H9 (cell line): ENCODE measurements around the gene FAM43A. TPM values are rescaled to one million over a fixed set of nuclear protein-coding genes. Genes with fewer than 3 reads are reported as not detected.

Source experiments
- DNase-seq: peaks from one replicate; pipeline ENCODE4 v3.0.0-alpha.2; 2017
- H2AFZ ChIP-seq: one replicate; pipeline ENCODE4 v1.6.1; 2013; ENCODE audit warnings: mild to moderate bottlenecking, low read length, control low read depth, moderate library complexity
- H2AK5ac ChIP-seq: 2 replicates; pipeline ENCODE4 v1.6.1; 2013; ENCODE audit warnings: low read length, control low read depth, mixed read lengths; ENCODE audit not compliant: insufficient read length
- H2BK120ac ChIP-seq: one replicate; pipeline ENCODE4 v1.6.1; 2013; ENCODE audit warnings: low read depth, mild to moderate bottlenecking, low read length, control low read depth, inconsistent platforms; ENCODE audit not compliant: poor library complexity, severe bottlenecking
- H2BK12ac ChIP-seq: 2 replicates; pipeline ENCODE4 v1.6.1; 2013; ENCODE audit warnings: low read length, control low read depth, mixed read lengths, low read depth; ENCODE audit not compliant: insufficient read length
- H2BK15ac ChIP-seq: 2 replicates; pipeline ENCODE4 v1.6.1; 2013; ENCODE audit warnings: low read depth, low read length, control low read depth
- H2BK20ac ChIP-seq: one replicate; pipeline ENCODE4 v1.6.1; 2013; ENCODE audit warnings: low read depth, mild to moderate bottlenecking, low read length, control low read depth, inconsistent platforms; ENCODE audit not compliant: poor library complexity, severe bottlenecking
- H2BK5ac ChIP-seq: 2 replicates; pipeline ENCODE4 v1.6.1; 2013; ENCODE audit warnings: low read length, control low read depth, mixed read lengths; ENCODE audit not compliant: insufficient read length
- H3K14ac ChIP-seq: 2 replicates; pipeline ENCODE4 v1.6.1; 2013; ENCODE audit warnings: low read length, control low read depth; ENCODE audit not compliant: insufficient read depth
- H3K18ac ChIP-seq: 2 replicates; pipeline ENCODE4 v1.6.1; 2013; ENCODE audit warnings: low read depth, mild to moderate bottlenecking, mixed read lengths, low read length, control low read depth; ENCODE audit not compliant: insufficient read length
- H3K23ac ChIP-seq: 2 replicates; pipeline ENCODE4 v1.6.1; 2013; ENCODE audit warnings: low read length, control low read depth, mixed read lengths, low read depth; ENCODE audit not compliant: insufficient read length
- H3K23me2 ChIP-seq: 2 replicates; pipeline ENCODE4 v1.6.1; 2013; ENCODE audit warnings: low read depth, mild to moderate bottlenecking, mixed read lengths, low read length, control low read depth; ENCODE audit not compliant: insufficient read length, poor library complexity, severe bottlenecking
- H3K27ac ChIP-seq: 2 replicates; pipeline ENCODE4 v1.5.1; 2013; ENCODE audit warnings: low read length, control low read depth, mixed read lengths, low read depth; ENCODE audit not compliant: insufficient read length
- H3K27me3 ChIP-seq: 2 replicates; pipeline ENCODE4 v1.6.1; 2013; ENCODE audit warnings: low read length, control low read depth, inconsistent platforms; ENCODE audit not compliant: insufficient read depth
- H3K4ac ChIP-seq: 2 replicates; pipeline ENCODE4 v1.6.1; 2013; ENCODE audit warnings: low read depth, mild to moderate bottlenecking, control low read depth, inconsistent platforms, low read length, moderate library complexity
- H3K4me1 ChIP-seq: 2 replicates; pipeline ENCODE4 v1.6.1; 2013; ENCODE audit warnings: low read length, control low read depth, inconsistent platforms; ENCODE audit not compliant: insufficient read depth
- H3K4me2 ChIP-seq: 2 replicates; pipeline ENCODE4 v1.6.1; 2013; ENCODE audit warnings: low read length, control low read depth, mixed read lengths; ENCODE audit not compliant: insufficient read length, insufficient read depth
- H3K56ac ChIP-seq: 2 replicates; pipeline ENCODE4 v1.6.1; 2013; ENCODE audit warnings: low read depth, mild to moderate bottlenecking, mixed read lengths, low read length, control low read depth; ENCODE audit not compliant: insufficient read length
- H3K79me1 ChIP-seq: 2 replicates; pipeline ENCODE4 v1.6.1; 2013; ENCODE audit warnings: low read depth, mild to moderate bottlenecking, moderate library complexity, low read length, control low read depth, inconsistent platforms; ENCODE audit not compliant: insufficient read depth, poor library complexity, severe bottlenecking
- H3K79me2 ChIP-seq: 2 replicates; pipeline ENCODE4 v1.6.1; 2013; ENCODE audit warnings: low read length, control low read depth, inconsistent platforms; ENCODE audit not compliant: insufficient read depth
- H3K9ac ChIP-seq: 2 replicates; pipeline ENCODE4 v1.6.1; 2013; ENCODE audit warnings: low read length, control low read depth, mixed read lengths; ENCODE audit not compliant: insufficient read length; ENCODE audit errors: extremely low read depth
- H3K9me3 ChIP-seq: one replicate; pipeline ENCODE4 v1.6.1; 2013; ENCODE audit warnings: low read depth, low read length, inconsistent platforms; ENCODE audit not compliant: control insufficient read depth
- H3T11ph ChIP-seq: one replicate; pipeline ENCODE4 v1.6.1; 2013; ENCODE audit warnings: mild to moderate bottlenecking, low read length, control low read depth, inconsistent platforms
- H4K20me1 ChIP-seq: one replicate; pipeline ENCODE4 v1.6.1; 2013; ENCODE audit not compliant: control insufficient read depth, insufficient read length, insufficient read depth
- H4K5ac ChIP-seq: 2 replicates; pipeline ENCODE4 v1.6.1; 2013; ENCODE audit warnings: low read depth, mild to moderate bottlenecking, mixed read lengths, low read length, control low read depth; ENCODE audit not compliant: insufficient read length
- H4K8ac ChIP-seq: replicated peaks from 2 replicates; pipeline ENCODE4 v1.6.1; 2013; ENCODE audit warnings: low read length, control low read depth, mixed read lengths, low read depth; ENCODE audit not compliant: insufficient read length
- H4K91ac ChIP-seq: 2 replicates; pipeline ENCODE4 v1.6.1; 2013; ENCODE audit warnings: low read depth, mild to moderate bottlenecking, moderate library complexity, mixed read lengths, low read length, control low read depth; ENCODE audit not compliant: insufficient read length
- H3K27ac Mint-ChIP-seq, 3 experiments: 2 replicates in 2 of 3; 3 replicates in 1 of 3; pipeline ENCODE4 v1.8.0; 2020 to 2021; ENCODE audit warnings: mixed read lengths in 3 of 3, mild to moderate bottlenecking in 1 of 3, moderate library complexity in 1 of 3
- H3K27me3 Mint-ChIP-seq: 2 replicates; pipeline ENCODE4 v1.8.0; 2021; ENCODE audit warnings: low read depth, mild to moderate bottlenecking, moderate library complexity, mixed read lengths
- H3K36me3 Mint-ChIP-seq, 3 experiments: 2 replicates in 2 of 3; 3 replicates in 1 of 3; pipeline ENCODE4 v1.8.0; 2020 to 2021; ENCODE audit warnings: low read depth in 3 of 3, mixed read lengths in 3 of 3; ENCODE audit not compliant: insufficient read depth in 1 of 3
- H3K4me1 Mint-ChIP-seq, 2 experiments: 2 replicates each; pipeline ENCODE4 v1.8.0; 2020; ENCODE audit warnings: mixed read lengths in 2 of 2
- H3K4me3 Mint-ChIP-seq, 2 experiments: 2 replicates in 1 of 2; 3 replicates in 1 of 2; pipeline ENCODE4 v1.8.0; 2020 to 2021; ENCODE audit warnings: mild to moderate bottlenecking in 2 of 2, mixed read lengths in 2 of 2, moderate library complexity in 1 of 2
- H3K9me3 Mint-ChIP-seq, 2 experiments: 2 replicates in 1 of 2; 3 replicates in 1 of 2; pipeline ENCODE4 v1.8.0; 2020; ENCODE audit warnings: mild to moderate bottlenecking in 2 of 2, mixed read lengths in 2 of 2, moderate library complexity in 1 of 2
- WGBS: extraction: QIAGEN DNeasy Blood & Tissue Kit; methylation state at CpG from one replicate; pipeline ENCODE4 v1.1.7; 2013; ENCODE audit warnings: missing lambda C conversion rate, low lambda C conversion rate, mixed read lengths; ENCODE audit not compliant: insufficient read length; ENCODE audit errors: extremely low coverage; 5-methylcytosine and 5-hydroxymethylcytosine counted together
- total RNA-seq: library from RNA; stranded (reverse); gene quantifications from 2 replicates; pipeline ENCODE4 v1.2.1, GENCODE V29; 2021
- TF ChIP-seq, protein P1 (sequence below): fragments of 200-600 bp; sonication (generic); conservative IDR thresholded peaks from 3 replicates; pipeline ENCODE4 v1.8.0; 2021; ENCODE audit warnings: antibody characterized with exemption, mild to moderate bottlenecking

FAM43A gene
- total RNA-seq, 1 experiment from 2014 or later: 2.7 TPM

DNA sequence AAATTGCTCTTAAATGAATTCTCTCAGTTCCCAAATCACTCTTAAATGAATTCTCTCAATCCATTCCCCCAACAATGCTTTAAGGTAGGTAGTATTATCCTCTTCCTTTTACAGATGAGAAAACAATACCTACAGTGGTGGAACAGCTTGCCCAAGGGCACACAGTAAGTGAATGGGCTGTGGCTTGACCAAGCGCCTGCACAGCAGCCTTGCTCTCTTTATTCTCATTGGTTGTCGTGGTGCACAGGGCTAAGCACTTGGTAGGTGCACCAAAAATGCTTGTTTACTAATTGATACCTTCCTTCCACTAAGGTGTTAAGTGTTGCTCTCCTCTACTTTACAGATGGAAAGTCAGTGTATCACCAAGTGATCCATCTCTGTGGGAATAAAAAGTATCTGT lies 43.3 kb downstream of the FAM43A start:
- no peak overlapping the region for H2BK120ac ChIP-seq
- H3K27me3 Mint-ChIP-seq: peaks cover 10% of the 10 kb centered on the region
- no peaks in the 10 kb centered on the region for H4K20me1 ChIP-seq
- no peaks in the 10 kb centered on the region for H3K27me3 ChIP-seq
- no peaks in the 10 kb centered on the region for H3K79me2 ChIP-seq
- no peak overlapping the region for H3K9ac ChIP-seq
- H2BK5ac ChIP-seq: no peak overlapping the region
- no peak overlapping the region for H3K27ac Mint-ChIP-seq
- H3K4me1 Mint-ChIP-seq: peaks cover 28 to 33% of the 10 kb centered on the region in 2 experiments
- H2BK15ac ChIP-seq: no peak overlapping the region
- no CpG with 5 or more reads among the region's 2 CpGs for WGBS
- no peaks in the 10 kb centered on the region for H3K23me2 ChIP-seq
- no peak overlapping the region for H3K4me3 Mint-ChIP-seq
- H2AK5ac ChIP-seq: no peak overlapping the region
- H3K9me3 ChIP-seq: no peaks in the 10 kb centered on the region
- no peaks in the 10 kb centered on the region for H3K4me1 ChIP-seq
- no peak for DNase-seq
- no peak overlapping the region for H4K5ac ChIP-seq
- no peaks in the 10 kb centered on the region for H3K79me1 ChIP-seq
- H3K4me2 ChIP-seq: no peak overlapping the region
- no peaks in the 10 kb centered on the region for H3K9me3 Mint-ChIP-seq
- H3K56ac ChIP-seq: no peak overlapping the region
- no peaks in the 10 kb centered on the region for H3K36me3 Mint-ChIP-seq
- TF ChIP-seq, protein P1, sequence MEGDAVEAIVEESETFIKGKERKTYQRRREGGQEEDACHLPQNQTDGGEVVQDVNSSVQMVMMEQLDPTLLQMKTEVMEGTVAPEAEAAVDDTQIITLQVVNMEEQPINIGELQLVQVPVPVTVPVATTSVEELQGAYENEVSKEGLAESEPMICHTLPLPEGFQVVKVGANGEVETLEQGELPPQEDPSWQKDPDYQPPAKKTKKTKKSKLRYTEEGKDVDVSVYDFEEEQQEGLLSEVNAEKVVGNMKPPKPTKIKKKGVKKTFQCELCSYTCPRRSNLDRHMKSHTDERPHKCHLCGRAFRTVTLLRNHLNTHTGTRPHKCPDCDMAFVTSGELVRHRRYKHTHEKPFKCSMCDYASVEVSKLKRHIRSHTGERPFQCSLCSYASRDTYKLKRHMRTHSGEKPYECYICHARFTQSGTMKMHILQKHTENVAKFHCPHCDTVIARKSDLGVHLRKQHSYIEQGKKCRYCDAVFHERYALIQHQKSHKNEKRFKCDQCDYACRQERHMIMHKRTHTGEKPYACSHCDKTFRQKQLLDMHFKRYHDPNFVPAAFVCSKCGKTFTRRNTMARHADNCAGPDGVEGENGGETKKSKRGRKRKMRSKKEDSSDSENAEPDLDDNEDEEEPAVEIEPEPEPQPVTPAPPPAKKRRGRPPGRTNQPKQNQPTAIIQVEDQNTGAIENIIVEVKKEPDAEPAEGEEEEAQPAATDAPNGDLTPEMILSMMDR: no peak
- no peak overlapping the region for H3T11ph ChIP-seq
- no peak overlapping the region for H2AFZ ChIP-seq
- H3K4ac ChIP-seq: no peak overlapping the region
- H2BK12ac ChIP-seq: no peak overlapping the region
- H3K27ac ChIP-seq: no peak overlapping the region
- no peak overlapping the region for H3K14ac ChIP-seq
- no peak overlapping the region for H3K18ac ChIP-seq
- no peak overlapping the region for H4K8ac ChIP-seq
- H2BK20ac ChIP-seq: no peak overlapping the region
- no peak overlapping the region for H3K23ac ChIP-seq
- no peak overlapping the region for H4K91ac ChIP-seq
